ENCODE data around the gene CDCA3.
"Not testable (repeated sequence)": the region's sequence is repeated elsewhere in the genome, so short reads cannot be mapped to it uniquely, and the experiment has no call there.

CDCA3 gene

GRCh38 chr12:6872073-6873048 lies 21.3 kb upstream of the CDCA3 start:
- DNase-seq = peak; percentile 29

GRCh38 chr12:6871052-6871957 lies 20.2 kb upstream of the CDCA3 start:
- peak; percentile 37 for DNase-seq

GRCh38 chr12:6870304-6870703 lies 19.2 kb upstream of the CDCA3 start:
- not testable (repeated sequence) for DNase-seq

GRCh38 chr12:6869049-6870021 lies 18.2 kb upstream of the CDCA3 start:
- DNase-seq = peak; percentile 57

- DNase-seq = peak; percentile 25
These were observed 17.3 kb upstream of the CDCA3 start for GRCh38 chr12:6868211-6869048.

GRCh38 chr12:6867413-6868210 lies 16.5 kb upstream of the CDCA3 start, which contains the start of gene TPI1:
Gene TPI1 (plus strand): TSS chr12:6867531. CDS start chr12:6867567, 36 bp downstream.
- peak; percentile 48 for DNase-seq

- no peak for DNase-seq
These were observed 15.9 kb upstream of the CDCA3 start for GRCh38 chr12:6866920-6867412.

- no peak for DNase-seq
These were observed 15.3 kb upstream of the CDCA3 start for GRCh38 chr12:6866163-6866919.

GRCh38 chr12:6865307-6865706 lies 14.2 kb upstream of the CDCA3 start:
- not testable (repeated sequence) for DNase-seq

- no peak for DNase-seq
These were observed 12.7 kb upstream of the CDCA3 start for GRCh38 chr12:6863586-6864321.

- DNase-seq = no peak
These were observed 11.9 kb upstream of the CDCA3 start for GRCh38 chr12:6863033-6863432.

- no peak for DNase-seq
These were observed 10.3 kb upstream of the CDCA3 start for GRCh38 chr12:6861391-6861790.

- no peak for DNase-seq
These were observed 9.9 kb upstream of the CDCA3 start for GRCh38 chr12:6860942-6861341.

- no peak for DNase-seq
These were observed 9.0 kb upstream of the CDCA3 start for GRCh38 chr12:6860116-6860515.

GRCh38 chr12:6858799-6859198 lies 7.7 kb upstream of the CDCA3 start:
- no peak for DNase-seq

GRCh38 chr12:6855322-6855721 lies 4.2 kb upstream of the CDCA3 start:
- DNase-seq = no peak

GRCh38 chr12:6854036-6854435 lies 3.0 kb upstream of the CDCA3 start:
- no peak for DNase-seq

- DNase-seq = no peak
These were observed 2.5 kb upstream of the CDCA3 start for GRCh38 chr12:6853626-6854025.
